C4-2B (cell line): ENCODE measurements around the gene L3MBTL4.

Source experiments
- H3K27ac ChIP-seq: fragments of 450-650 bp; 2 replicates; pipeline ENCODE4 v1.5.1; 2017
- CTCF ChIP-seq: fragments of 450-650 bp; conservative IDR thresholded peaks from 2 replicates; pipeline ENCODE4 v1.5.1; 2017; ENCODE audit warnings: mild to moderate bottlenecking
- ZFX ChIP-seq: fragments of 450-650 bp; IDR thresholded peaks from 2 replicates; pipeline ENCODE4 v1.6.1; 2017

L3MBTL4 gene

GRCh38 chr18:5983488-5983887 lies 431.2 kb downstream of the L3MBTL4 start:
- no peak overlapping the region for H3K27ac ChIP-seq
- TF ChIP-seq ZFX (no peak), CTCF (no peak)

DNA sequence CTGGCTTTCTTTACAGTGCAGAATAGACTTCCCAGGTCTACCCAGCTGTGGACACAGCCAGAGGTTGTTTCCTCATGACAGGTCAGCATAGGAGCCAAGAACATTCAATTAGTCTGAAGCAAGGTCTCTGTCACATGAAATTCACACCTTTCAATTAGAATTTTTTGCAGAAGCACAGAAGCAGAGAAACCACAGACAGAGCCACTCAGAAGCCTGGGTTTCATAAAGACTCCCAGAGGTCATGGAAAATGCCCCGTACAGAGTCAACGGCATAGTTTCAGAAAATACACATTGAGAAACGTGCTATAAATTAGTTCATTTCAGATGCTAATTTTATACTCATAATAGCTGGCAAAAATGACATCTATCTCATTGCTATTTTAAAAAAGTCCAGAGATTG lies 432.4 kb downstream of the L3MBTL4 start:
- H3K27ac ChIP-seq: no peak overlapping the region
- no peak for TF ChIP-seq ZFX
- no peak for TF ChIP-seq CTCF

DNA sequence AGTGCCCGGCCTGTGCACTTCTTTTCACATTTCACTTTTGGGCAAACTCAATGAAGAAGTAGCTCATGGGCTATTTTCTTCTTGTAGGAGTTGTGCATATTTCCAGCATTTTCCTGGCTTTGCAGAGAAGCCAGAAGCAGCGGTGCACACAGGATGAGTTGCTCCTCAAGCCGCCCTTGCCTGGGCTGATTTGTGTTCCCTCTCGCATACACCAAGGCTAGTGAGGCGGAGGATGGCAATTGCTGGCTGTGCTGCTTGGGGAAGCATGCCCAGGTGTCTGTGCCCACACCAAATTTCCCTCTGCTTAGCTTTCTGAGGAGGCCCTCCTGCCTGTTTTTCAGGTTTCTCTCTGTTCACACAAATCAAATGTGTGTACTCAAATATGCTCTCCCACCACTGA lies 434.0 kb downstream of the L3MBTL4 start:
- H3K27ac ChIP-seq: no peak overlapping the region
- TF ChIP-seq ZFX: no peak
- no peak for TF ChIP-seq CTCF

- H3K27ac ChIP-seq: no peak overlapping the region
- TF ChIP-seq CTCF: no peak
- no peak for TF ChIP-seq ZFX
These were observed 434.7 kb downstream of the L3MBTL4 start for GRCh38 chr18:5979971-5980457.

- TF ChIP-seq CTCF (no peak), ZFX (no peak)
- no peak overlapping the region for H3K27ac ChIP-seq
These were observed 435.4 kb downstream of the L3MBTL4 start for GRCh38 chr18:5979176-5979888.

DNA sequence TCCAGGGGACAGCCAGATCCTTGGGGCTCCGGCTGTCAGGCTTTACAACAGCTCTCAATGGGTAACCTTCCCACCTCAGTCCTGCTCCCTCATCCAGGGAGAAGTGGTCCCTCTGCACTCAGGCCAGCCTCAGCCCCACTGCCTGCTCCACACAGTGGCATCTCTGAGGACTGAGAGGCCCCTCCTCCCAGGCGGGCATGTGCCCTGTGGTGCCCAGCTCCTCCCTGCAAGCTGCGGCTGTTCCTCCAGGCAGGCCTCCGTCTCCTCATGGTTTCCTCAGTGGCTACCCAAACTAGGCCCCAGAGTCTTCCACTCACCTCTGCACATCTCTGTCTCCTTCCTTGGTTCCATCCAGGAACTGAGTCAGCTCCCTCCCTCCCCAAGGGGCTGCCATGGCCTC lies 437.7 kb downstream of the L3MBTL4 start:
- no peak for TF ChIP-seq ZFX
- TF ChIP-seq CTCF: no peak
- H3K27ac ChIP-seq: no peak overlapping the region

GRCh38 chr18:5975111-5976002 lies 439.4 kb downstream of the L3MBTL4 start:
- peak; percentile 10; the same call in 1 of the 2 replicates for TF ChIP-seq CTCF
- no peak for TF ChIP-seq ZFX
- H3K27ac ChIP-seq: no peak overlapping the region
